Ascending aorta (tissue), 2 donors: ENCODE data around the gene ACOT8. TPM values are rescaled to one million over a fixed set of nuclear protein-coding genes. Genes with fewer than 3 reads are reported as not detected.

Experiments
- DNase-seq, 2 donors: peaks; one replicate each; pipeline ENCODE4 v3.0.0-alpha.2; 2019; ENCODE audit warnings: low spot score in 2 of 2
- H3K27ac ChIP-seq, 2 donors: fragments of 200-600 bp; sonication (generic); one replicate each; pipeline ENCODE4 v1.5.1; 2016 to 2017; ENCODE audit warnings: mild to moderate bottlenecking in 1 of 2
- H3K27me3 ChIP-seq: fragments of 200-600 bp; sonication (generic); one replicate; pipeline ENCODE4 v1.5.1; 2017
- H3K36me3 ChIP-seq, 2 donors: fragments of 200-600 bp; sonication (generic); one replicate each; pipeline ENCODE4 v1.5.1; 2016
- H3K4me1 ChIP-seq, 2 donors: fragments of 200-600 bp; sonication (generic); one replicate each; pipeline ENCODE4 v1.5.1; 2016 to 2017; ENCODE audit warnings: mild to moderate bottlenecking in 1 of 2
- H3K4me3 ChIP-seq, 2 donors: fragments of 200-600 bp; sonication (generic); one replicate each; pipeline ENCODE4 v1.5.1; 2016 to 2017; ENCODE audit warnings: mild to moderate bottlenecking in 1 of 2
- H3K9me3 ChIP-seq, 2 donors: fragments of 200-600 bp; sonication (generic); one replicate each; pipeline ENCODE4 v1.5.1; 2016
- intact Hi-C: fragments of 100-400 bp; cut with DNase I; formaldehyde crosslinking; loops from one replicate; pipeline ENCODE4 v1.15.1; 2023
- total RNA-seq: library from RNA; depleted of rRNA; stranded (reverse); fragments of >200 nt; gene quantifications from one replicate; pipeline ENCODE4 v1.1.0, GENCODE V29; 2016
- TF ChIP-seq, protein P1 (sequence below), 3 experiments: fragments of 200-600 bp in 2 of 3; fragments of 450-650 bp in 1 of 3; sonication (generic) in 2 of 3; IDR thresholded peaks; one replicate each; pipeline ENCODE4 v1.5.1; 2016 to 2019; ENCODE audit warnings: antibody characterized with exemption in 3 of 3, mild to moderate bottlenecking in 1 of 3, moderate library complexity in 1 of 3

The ACOT8 gene
- total RNA-seq, 1 donor from 2014 or later, result 34.4 TPM

DNA sequence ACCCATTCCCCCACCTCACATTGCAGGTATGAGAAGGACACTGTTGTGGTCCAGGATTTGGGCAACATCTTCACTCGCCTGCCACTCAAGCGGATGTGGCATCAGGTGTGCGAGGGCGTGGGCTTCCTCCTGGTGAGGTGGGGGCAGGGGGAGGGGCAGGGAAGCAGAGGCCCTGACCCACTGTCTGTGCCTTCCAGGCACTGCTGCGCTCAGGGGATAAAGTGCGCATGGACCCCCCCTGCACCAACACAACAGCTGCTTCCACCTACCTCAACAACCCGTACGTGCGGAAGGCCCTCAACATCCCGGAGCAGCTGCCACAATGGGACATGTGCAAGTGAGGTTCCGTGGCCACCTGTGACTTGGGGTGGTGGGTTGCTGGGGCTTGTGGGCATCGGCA lies 37.6 kb upstream of the ACOT8 start:
- DNase-seq, result no peak
- intact Hi-C loops, result no loop called here
- Histone ChIP-seq H3K27me3 (no peaks in the 10 kb centered on the region), H3K27ac (no peak overlapping the region), H3K9me3 (no peaks in the 10 kb centered on the region), H3K4me3 (no peak overlapping the region), H3K4me1 (peaks cover 6 to 8% of the 10 kb centered on the region in 2 donors), H3K36me3 (peaks cover 49 to 57% of the 10 kb centered on the region in 2 donors)
- TF ChIP-seq, protein P1, sequence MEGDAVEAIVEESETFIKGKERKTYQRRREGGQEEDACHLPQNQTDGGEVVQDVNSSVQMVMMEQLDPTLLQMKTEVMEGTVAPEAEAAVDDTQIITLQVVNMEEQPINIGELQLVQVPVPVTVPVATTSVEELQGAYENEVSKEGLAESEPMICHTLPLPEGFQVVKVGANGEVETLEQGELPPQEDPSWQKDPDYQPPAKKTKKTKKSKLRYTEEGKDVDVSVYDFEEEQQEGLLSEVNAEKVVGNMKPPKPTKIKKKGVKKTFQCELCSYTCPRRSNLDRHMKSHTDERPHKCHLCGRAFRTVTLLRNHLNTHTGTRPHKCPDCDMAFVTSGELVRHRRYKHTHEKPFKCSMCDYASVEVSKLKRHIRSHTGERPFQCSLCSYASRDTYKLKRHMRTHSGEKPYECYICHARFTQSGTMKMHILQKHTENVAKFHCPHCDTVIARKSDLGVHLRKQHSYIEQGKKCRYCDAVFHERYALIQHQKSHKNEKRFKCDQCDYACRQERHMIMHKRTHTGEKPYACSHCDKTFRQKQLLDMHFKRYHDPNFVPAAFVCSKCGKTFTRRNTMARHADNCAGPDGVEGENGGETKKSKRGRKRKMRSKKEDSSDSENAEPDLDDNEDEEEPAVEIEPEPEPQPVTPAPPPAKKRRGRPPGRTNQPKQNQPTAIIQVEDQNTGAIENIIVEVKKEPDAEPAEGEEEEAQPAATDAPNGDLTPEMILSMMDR (IDR thresholded peaks at IDR 0.05), result no peak

DNA sequence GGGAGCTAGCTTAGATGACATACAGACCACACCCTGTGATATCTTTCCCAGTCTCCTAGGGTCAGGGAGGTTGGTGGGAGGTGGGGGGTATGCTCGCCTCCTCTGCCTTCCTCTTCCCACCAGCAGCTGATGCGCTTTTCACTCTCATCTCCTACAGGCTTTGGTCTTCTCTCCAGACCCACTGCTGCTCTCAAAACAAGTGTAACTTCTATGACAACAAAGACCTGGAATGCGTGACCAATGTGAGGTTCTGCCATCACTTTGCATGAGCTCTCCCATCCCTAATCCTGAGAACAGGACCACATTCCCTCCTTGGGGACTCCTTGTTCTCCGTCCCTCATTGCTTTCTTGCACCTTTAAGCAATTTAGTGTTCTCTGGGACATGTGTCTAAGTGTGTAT lies 36.6 kb upstream of the ACOT8 start:
- intact Hi-C loops, result no loop called here
- Histone ChIP-seq H3K27ac (no peak overlapping the region), H3K9me3 (no peaks in the 10 kb centered on the region), H3K36me3 (peaks cover 41 to 50% of the 10 kb centered on the region in 2 donors), H3K27me3 (no peaks in the 10 kb centered on the region), H3K4me3 (no peak overlapping the region), H3K4me1 (peaks cover 8 to 12% of the 10 kb centered on the region in 2 donors)
- TF ChIP-seq, protein P1 (IDR thresholded peaks at IDR 0.05), result no peak
- DNase-seq, result no peak

DNA sequence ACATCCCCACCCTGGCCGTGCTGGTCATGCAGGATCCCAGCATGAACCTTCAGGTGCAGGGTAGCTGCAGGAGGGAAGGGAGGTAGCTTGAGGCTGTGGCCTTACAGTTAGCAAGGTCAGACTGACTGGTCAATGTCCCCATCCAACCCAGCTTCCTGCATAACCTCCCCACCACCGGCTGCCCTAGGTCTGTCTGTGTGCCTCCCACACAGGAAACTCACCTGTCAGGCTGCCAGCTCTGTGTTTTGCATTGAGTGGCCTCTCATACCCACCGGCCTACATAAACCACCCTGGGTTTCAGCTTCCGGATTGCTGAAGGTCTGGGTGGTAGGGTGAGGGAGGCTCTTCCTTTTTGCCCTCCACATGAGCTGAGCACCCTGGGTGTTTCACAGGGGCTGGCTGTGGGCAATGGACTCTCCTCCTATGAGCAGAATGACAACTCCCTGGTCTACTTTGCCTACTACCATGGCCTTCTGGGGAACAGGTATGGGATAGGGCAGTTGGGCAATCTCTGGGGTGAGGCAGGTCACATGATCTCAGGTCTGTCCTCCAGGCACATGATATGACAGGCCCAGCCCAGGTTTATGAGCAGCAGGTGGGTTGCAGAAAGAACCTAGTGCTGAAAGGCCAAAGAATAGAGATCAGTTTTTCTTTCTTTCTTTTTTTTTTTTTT lies 35.8 kb upstream of the ACOT8 start:
- H3K27me3 ChIP-seq, result no peaks in the 10 kb centered on the region
- DNase-seq, result no peak
- H3K4me1 ChIP-seq, result peaks cover 8 to 12% of the 10 kb centered on the region in 2 donors
- H3K27ac ChIP-seq, result no peak overlapping the region
- H3K4me3 ChIP-seq, result no peak overlapping the region
- TF ChIP-seq, protein P1 (IDR thresholded peaks at IDR 0.05), result no peak
- intact Hi-C loops, result no loop called here
- peaks cover 33 to 41% of the 10 kb centered on the region in 2 donors for H3K36me3 ChIP-seq
- no peaks in the 10 kb centered on the region for H3K9me3 ChIP-seq

DNA sequence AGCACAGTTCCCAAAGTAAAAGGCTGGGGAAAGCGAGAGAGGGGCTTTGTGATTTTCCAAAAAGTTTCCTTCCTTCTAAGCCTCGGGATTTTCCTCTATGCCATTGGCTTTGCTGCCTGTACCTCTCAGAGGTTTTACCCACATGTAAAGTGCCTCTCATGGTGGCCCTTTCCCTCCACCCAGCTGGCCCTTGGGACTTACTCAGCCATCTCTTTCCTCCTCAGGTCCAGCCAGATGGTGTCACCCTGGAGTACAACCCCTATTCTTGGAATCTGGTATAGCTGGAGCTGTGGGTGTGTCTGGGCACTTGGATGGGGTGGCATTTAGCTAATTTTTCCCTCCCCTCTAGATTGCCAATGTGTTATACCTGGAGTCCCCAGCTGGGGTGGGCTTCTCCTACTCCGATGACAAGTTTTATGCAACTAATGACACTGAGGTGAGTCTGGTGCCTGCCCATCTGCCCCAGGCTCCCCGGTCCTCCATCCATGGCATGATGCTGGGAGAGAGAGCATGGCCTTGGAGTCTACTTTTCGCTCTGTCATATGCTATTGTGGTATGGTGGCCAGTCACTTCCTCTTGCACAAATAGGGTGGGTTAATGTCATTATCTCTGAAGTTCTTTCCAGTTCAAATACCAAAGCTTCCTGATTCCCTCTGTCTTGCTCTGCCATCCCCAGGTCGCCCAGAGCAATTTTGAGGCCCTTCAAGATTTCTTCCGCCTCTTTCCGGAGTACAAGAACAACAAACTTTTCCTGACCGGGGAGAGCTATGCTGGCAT lies 35.0 kb upstream of the ACOT8 start:
- Histone ChIP-seq H3K27ac (peak overlapping the region in 1 of 2 donors; percentile 71), H3K4me3 (peak overlapping the region; percentile 71 to 87), H3K27me3 (no peaks in the 10 kb centered on the region), H3K4me1 (peaks cover 8 to 12% of the 10 kb centered on the region in 2 donors), H3K36me3 (peaks cover 27 to 40% of the 10 kb centered on the region in 2 donors), H3K9me3 (no peaks in the 10 kb centered on the region)
- no peak for DNase-seq
- intact Hi-C loops, result no loop called here
- TF ChIP-seq, protein P1 (IDR thresholded peaks at IDR 0.05), result no peak

DNA sequence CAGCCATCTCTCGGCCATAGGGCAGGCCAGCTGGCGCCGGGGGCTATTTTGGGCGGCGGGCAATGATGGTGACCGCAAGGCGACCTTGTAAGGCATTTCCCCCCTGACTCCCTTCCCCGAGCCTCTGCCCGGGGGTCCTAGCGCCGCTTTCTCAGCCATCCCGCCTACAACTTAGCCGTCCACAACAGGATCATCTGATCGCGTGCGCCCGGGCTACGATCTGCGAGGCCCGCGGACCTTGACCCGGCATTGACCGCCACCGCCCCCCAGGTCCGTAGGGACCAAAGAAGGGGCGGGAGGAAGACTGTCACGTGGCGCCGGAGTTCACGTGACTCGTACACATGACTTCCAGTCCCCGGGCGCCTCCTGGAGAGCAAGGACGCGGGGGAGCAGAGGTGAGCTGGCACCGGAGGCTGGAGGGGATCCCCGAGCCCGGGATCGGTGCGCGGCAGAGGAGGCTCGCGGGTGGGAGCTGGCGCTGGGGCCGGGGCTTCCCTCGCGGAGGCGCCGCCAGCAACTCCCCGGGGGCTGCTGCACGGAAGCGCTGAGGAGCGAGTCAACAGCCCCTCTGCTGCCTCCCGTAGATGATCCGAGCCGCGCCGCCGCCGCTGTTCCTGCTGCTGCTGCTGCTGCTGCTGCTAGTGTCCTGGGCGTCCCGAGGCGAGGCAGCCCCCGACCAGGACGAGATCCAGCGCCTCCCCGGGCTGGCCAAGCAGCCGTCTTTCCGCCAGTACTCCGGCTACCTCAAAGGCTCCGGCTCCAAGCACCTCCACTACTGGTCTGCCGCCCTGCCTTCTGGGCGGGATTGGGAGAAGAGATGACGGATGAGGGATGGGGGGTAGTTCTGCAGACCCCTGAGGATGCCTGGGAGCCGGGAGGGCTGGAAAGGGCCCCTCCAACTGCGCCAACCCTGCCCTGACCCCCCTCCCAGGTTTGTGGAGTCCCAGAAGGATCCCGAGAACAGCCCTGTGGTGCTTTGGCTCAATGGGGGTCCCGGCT lies 34.1 kb upstream of the ACOT8 start, which contains the start of the genes CTSA and NEURL2:
TSS of gene CTSA (plus strand) at position 351 of the 999 bp plus-strand sequence. CDS start at position 585, 234 bp downstream.
TSS of gene NEURL2 (minus strand) at position 224 of the 999 bp plus-strand sequence. CDS start at position 7, 217 bp downstream.
- Histone ChIP-seq H3K9me3 (no peaks in the 10 kb centered on the region), H3K4me1 (peaks cover 8 to 12% of the 10 kb centered on the region in 2 donors), H3K36me3 (peaks cover 20 to 40% of the 10 kb centered on the region in 2 donors), H3K4me3 (peak within 1 kb of the TSS; percentile 71 to 87), H3K27me3 (no peaks in the 10 kb centered on the region), H3K27ac (peak within 1 kb of the TSS; percentile 68 to 71)
- intact Hi-C loops, result loop anchor here (1.0 to 2.0 kb wide), 6 partner anchors 19 to 92 kb away; partner anchors contain the start of genes ACOT8, PCIF1 and ZSWIM3
- DNase-seq, result peak; percentile 76 to 96
- TF ChIP-seq, protein P1 (IDR thresholded peaks at IDR 0.05), result no peak
